ENCODE measurements around the gene RIPK4.

GRCh38 chr21:41743321-41744027 lies 23.4 kb downstream of the RIPK4 start:
- TF ChIP-seq CTCF (IDR thresholded peaks at IDR 0.05) (no peak), POLR2AphosphoS5 (IDR thresholded peaks at IDR 0.05; ENCODE audit: insufficient read depth in 1 of 2, low read depth in 1 of 2) (no peak), POLR2A (IDR thresholded peaks at IDR 0.05) (no peak)
